SK-N-MC (cell line): ENCODE data around the gene CPLANE1.

Experiments used
- DNase-seq: peaks from one replicate; pipeline ENCODE4 v3.0.0-alpha.2; 2011; ENCODE audit warnings: low read depth, low spot score
- H3K27ac ChIP-seq: fragments of 200-600 bp; sonication (generic); 2 replicates; pipeline ENCODE4 v1.5.1; 2016; ENCODE audit warnings: mixed run types
- H3K36me3 ChIP-seq: fragments of 200-600 bp; sonication (generic); 2 replicates; pipeline ENCODE4 v1.6.1; 2017; ENCODE audit warnings: antibody characterized with exemption, low read length, mixed read lengths; ENCODE audit not compliant: insufficient read depth
- H3K4me3 ChIP-seq: fragments of 200-600 bp; sonication (generic); 2 replicates; pipeline ENCODE4 v1.5.1; 2016
- H3K9ac ChIP-seq: fragments of 200-600 bp; sonication (generic); 2 replicates; pipeline ENCODE4 v1.8.0; 2017; ENCODE audit warnings: mixed run types, mixed read lengths; ENCODE audit not compliant: insufficient read length
- H3K9me3 ChIP-seq: fragments of 200-600 bp; sonication (generic); 2 replicates; pipeline ENCODE4 v1.6.1; 2017; ENCODE audit warnings: low read depth, mild to moderate bottlenecking, antibody characterized with exemption, low read length, moderate library complexity, mixed read lengths
- EZH2 ChIP-seq: fragments of 200-600 bp; sonication (generic); IDR thresholded peaks from one replicate; pipeline ENCODE4 v1.6.1; 2017; ENCODE audit warnings: antibody characterized with exemption
- FOXP2 ChIP-seq: optimal IDR thresholded peaks from 2 replicates; pipeline ENCODE3; 2011; ENCODE audit warnings: mild to moderate bottlenecking, moderate library complexity; ENCODE audit not compliant: insufficient read depth; ENCODE audit errors: extremely low read length, control extremely low read depth
- POLR2AphosphoS5 ChIP-seq: IDR thresholded peaks from 2 replicates; pipeline ENCODE4 v1.6.1; 2012; ENCODE audit warnings: mild to moderate bottlenecking, low read depth, low read length, borderline replicate concordance

Gene CPLANE1

GRCh38 chr5:37197340-37198050 lies 51.7 kb downstream of the CPLANE1 start:
- no peak for TF ChIP-seq FOXP2
- TF ChIP-seq POLR2AphosphoS5 = no peak
- TF ChIP-seq EZH2 = no peak

GRCh38 chr5:37190592-37190991 lies 58.6 kb downstream of the CPLANE1 start:
- no peak for DNase-seq
- Histone ChIP-seq H3K4me3 (no peak overlapping the region), H3K9me3 (no peaks in the 10 kb centered on the region), H3K9ac (no peak overlapping the region), H3K36me3 (peaks cover 5% of the 10 kb centered on the region), H3K27ac (no peak overlapping the region)
- TF ChIP-seq EZH2 (no peak), FOXP2 (no peak), POLR2AphosphoS5 (no peak)

More at GRCh38 chr5:37197340-37198050, 51.7 kb downstream of the CPLANE1 start:
- Histone ChIP-seq H3K27ac (no peak overlapping the region), H3K36me3 (peaks cover 16% of the 10 kb centered on the region), H3K9me3 (no peaks in the 10 kb centered on the region), H3K4me3 (no peak overlapping the region), H3K9ac (no peak overlapping the region)
- no peak for DNase-seq

GRCh38 chr5:37189355-37189754 lies 59.8 kb downstream of the CPLANE1 start:
- H3K36me3 ChIP-seq = peaks cover 9% of the 10 kb centered on the region
- TF ChIP-seq POLR2AphosphoS5 (no peak), FOXP2 (no peak), EZH2 (no peak)
- DNase-seq = no peak
- H3K9me3 ChIP-seq = no peaks in the 10 kb centered on the region
- H3K9ac ChIP-seq = no peak overlapping the region
- H3K4me3 ChIP-seq = no peak overlapping the region
- H3K27ac ChIP-seq = no peak overlapping the region

- peaks cover 18% of the 10 kb centered on the region for H3K36me3 ChIP-seq
- no peak for TF ChIP-seq EZH2
These were observed 61.7 kb downstream of the CPLANE1 start for GRCh38 chr5:37187465-37187977.

GRCh38 chr5:37184748-37185364 lies 64.3 kb downstream of the CPLANE1 start:
- H3K9ac ChIP-seq = no peak overlapping the region
- no peak for TF ChIP-seq EZH2
- TF ChIP-seq FOXP2 = no peak
- no peak for TF ChIP-seq POLR2AphosphoS5
- no peak overlapping the region for H3K4me3 ChIP-seq
- H3K27ac ChIP-seq = no peak overlapping the region
- no peaks in the 10 kb centered on the region for H3K9me3 ChIP-seq
- no peak for DNase-seq
- peaks cover 19% of the 10 kb centered on the region for H3K36me3 ChIP-seq

More at GRCh38 chr5:37187465-37187977, 61.7 kb downstream of the CPLANE1 start:
- H3K9me3 ChIP-seq = no peaks in the 10 kb centered on the region
- H3K9ac ChIP-seq = no peak overlapping the region
- H3K4me3 ChIP-seq = no peak overlapping the region
- no peak for DNase-seq
- no peak overlapping the region for H3K27ac ChIP-seq

- H3K4me3 ChIP-seq = no peak overlapping the region
- H3K27ac ChIP-seq = no peak overlapping the region
- no peak overlapping the region for H3K9ac ChIP-seq
- H3K9me3 ChIP-seq = no peaks in the 10 kb centered on the region
- peaks cover 15% of the 10 kb centered on the region for H3K36me3 ChIP-seq
- no peak for TF ChIP-seq FOXP2
- no peak for TF ChIP-seq EZH2
- TF ChIP-seq POLR2AphosphoS5 = no peak
- no peak for DNase-seq
These were observed 66.5 kb downstream of the CPLANE1 start for GRCh38 chr5:37182667-37183066.

GRCh38 chr5:37174928-37175327 lies 74.2 kb downstream of the CPLANE1 start:
- Histone ChIP-seq H3K9ac (no peak overlapping the region), H3K36me3 (peaks cover 22% of the 10 kb centered on the region; the same call in 1 of the 2 replicates), H3K4me3 (no peak overlapping the region), H3K9me3 (no peaks in the 10 kb centered on the region), H3K27ac (no peak overlapping the region)
- no peak for DNase-seq
- no peak for TF ChIP-seq FOXP2
- TF ChIP-seq EZH2 = no peak
- TF ChIP-seq POLR2AphosphoS5 = no peak

GRCh38 chr5:37172957-37173356 lies 76.2 kb downstream of the CPLANE1 start:
- Histone ChIP-seq H3K27ac (no peak overlapping the region), H3K9me3 (no peaks in the 10 kb centered on the region), H3K9ac (no peak overlapping the region), H3K36me3 (peaks cover 33% of the 10 kb centered on the region; the same call in 1 of the 2 replicates), H3K4me3 (no peak overlapping the region)
- TF ChIP-seq FOXP2 (no peak), POLR2AphosphoS5 (no peak), EZH2 (no peak)
- no peak for DNase-seq
